K562 (cell line): Measurements from ENCODE around the gene HLA-E. TPM values are rescaled to one million over a fixed set of nuclear protein-coding genes. Genes with fewer than 3 reads are reported as not detected.

Experiments used
- CEBPB ChIP-seq: fragments of 450-650 bp; IDR thresholded peaks from 2 replicates; pipeline ENCODE4 v1.6.1; 2016; ENCODE audit warnings: missing genetic modification characterization, missing compliant biosample characterization
- ELF1 ChIP-seq: fragments of 200-800 bp; sonication (Bioruptor generic); IDR thresholded peaks from 2 replicates; pipeline ENCODE4 v1.6.1; 2016; ENCODE audit warnings: missing genetic modification characterization, missing compliant biosample characterization
- IRF2 ChIP-seq: sonication (generic); formaldehyde crosslinking; IDR thresholded peaks from 2 replicates; pipeline ENCODE4 v1.8.1; 2022; ENCODE audit warnings: mild to moderate bottlenecking, missing genetic modification reagents
- JUN ChIP-seq, 2 experiments: sonication (generic) in 1 of 2; formaldehyde crosslinking in 1 of 2; IDR thresholded peaks; 2 replicates each; pipeline versions ENCODE4 v1.6.1 to v1.8.0; 2012 to 2022; ENCODE audit warnings: borderline replicate concordance in 2 of 2, mild to moderate bottlenecking in 2 of 2, improper control_type of control experiment in 1 of 2, low read depth in 1 of 2, low read length in 1 of 2, missing genetic modification reagents in 1 of 2
- PHF8 ChIP-seq: fragments of 200-600 bp; sonication (generic); IDR thresholded peaks from 2 replicates; pipeline ENCODE4 v1.6.1; 2012; ENCODE audit warnings: mixed run types, mild to moderate bottlenecking, inconsistent platforms, low read length, moderate library complexity, borderline replicate concordance
- SMAD4 ChIP-seq: fragments of 250-450 bp; sonication (Bioruptor Pico); conservative IDR thresholded peaks from 2 replicates; pipeline ENCODE4 v1.8.0; 2021; ENCODE audit warnings: inconsistent platforms, mild to moderate bottlenecking, moderate library complexity
- TEAD4 ChIP-seq, 2 experiments: sonication (generic) in 1 of 2; formaldehyde crosslinking in 1 of 2; IDR thresholded peaks; 2 replicates each; pipeline versions ENCODE4 v1.6.1 to v1.8.0; 2012 to 2022; ENCODE audit warnings: borderline replicate concordance in 1 of 2, inconsistent platforms in 1 of 2, low read length in 1 of 2, mild to moderate bottlenecking in 1 of 2, missing genetic modification reagents in 1 of 2
- TRIM24 ChIP-seq, 2 experiments: fragments of 450-650 bp; IDR thresholded peaks; 2 replicates each; pipeline ENCODE4 v1.6.1; 2016
- ZNF197 ChIP-seq: fragments of 200-800 bp; sonication (Bioruptor generic); IDR thresholded peaks from 2 replicates; pipeline ENCODE4 v1.6.1; 2016; ENCODE audit warnings: low read depth, missing genetic modification characterization, missing compliant biosample characterization
- ZNF263 ChIP-seq: sonication (generic); formaldehyde crosslinking; IDR thresholded peaks from 2 replicates; pipeline ENCODE4 v1.8.0; 2022; ENCODE audit warnings: mild to moderate bottlenecking, missing genetic modification reagents, borderline replicate concordance
- polyA plus RNA-seq, 8 experiments: library from polyadenylated mRNA; depleted of rRNA in 4 of 8; stranded (reverse) in 5 of 8; unstranded in 3 of 8; fragments of >200 nt; fragmentation: Nextera tagmentation in 2 of 8; fragmentation: Illumina TruSeq in 1 of 8; extraction: Ambion mirVana in 2 of 8; extraction: Trizol in 1 of 8; gene quantifications; 2 replicates each; pipeline versions ENCODE4 v1.2.1 to v1.2.3, GENCODE V29; 2011 to 2014; ENCODE audit warnings: inconsistent platforms in 1 of 8, missing spikeins in 1 of 8
- total RNA-seq, 7 experiments: library from RNA; depleted of rRNA in 6 of 7; stranded (reverse); fragments of >200 nt in 6 of 7; fragmentation: Illumina TruSeq in 2 of 7; extraction: Trizol in 2 of 7; gene quantifications; 2 replicates each; pipeline versions ENCODE4 v1.2.1 to v1.2.3, GENCODE V29; 2011 to 2021; ENCODE audit warnings: low replicate concordance in 1 of 7
- TF ChIP-seq, protein P1 (sequence below): fragments of 200-800 bp; sonication (Bioruptor generic); IDR thresholded peaks from 2 replicates; pipeline ENCODE4 v1.6.1; 2017; ENCODE audit warnings: missing genetic modification characterization, missing compliant biosample characterization
- TF ChIP-seq, protein P2 (sequence below): fragments of 250-450 bp; sonication (Bioruptor Pico); IDR thresholded peaks from 2 replicates; pipeline ENCODE4 v1.8.0; 2021; ENCODE audit warnings: moderate library complexity, mild to moderate bottlenecking, inconsistent platforms
- TF ChIP-seq, protein P3 (sequence below), 2 experiments: fragments of 450-650 bp in 1 of 2; sonication (generic) in 1 of 2; formaldehyde crosslinking in 1 of 2; IDR thresholded peaks in 1 of 2; conservative IDR thresholded peaks in 1 of 2; 2 replicates each; pipeline versions ENCODE4 v1.6.1 to v1.8.1; 2016 to 2023; ENCODE audit warnings: mild to moderate bottlenecking in 2 of 2, moderate library complexity in 2 of 2, inconsistent platforms in 1 of 2, missing genetic modification reagents in 1 of 2
- TF ChIP-seq, protein P4 (sequence below), 2 experiments: fragments of 450-650 bp; IDR thresholded peaks; 2 replicates each; pipeline ENCODE4 v1.6.1; 2016
- TF ChIP-seq, protein P5 (sequence below): IDR thresholded peaks from 2 replicates; pipeline ENCODE4 v1.6.1; 2012; ENCODE audit warnings: low read depth, low read length, improper control_type of control experiment, borderline replicate concordance
- TF ChIP-seq, protein P6 (sequence below): IDR thresholded peaks from 2 replicates; pipeline ENCODE4 v1.6.1; 2016; ENCODE audit warnings: missing genetic modification characterization, missing compliant biosample characterization

The HLA-E gene
- total and polyA plus RNA-seq, 9 of the 15 experiments (the other 6 are each of a cell fraction or from before 2014, with no cell fraction given), result 3.2 to 39.9 (median 26.8) TPM

DNA sequence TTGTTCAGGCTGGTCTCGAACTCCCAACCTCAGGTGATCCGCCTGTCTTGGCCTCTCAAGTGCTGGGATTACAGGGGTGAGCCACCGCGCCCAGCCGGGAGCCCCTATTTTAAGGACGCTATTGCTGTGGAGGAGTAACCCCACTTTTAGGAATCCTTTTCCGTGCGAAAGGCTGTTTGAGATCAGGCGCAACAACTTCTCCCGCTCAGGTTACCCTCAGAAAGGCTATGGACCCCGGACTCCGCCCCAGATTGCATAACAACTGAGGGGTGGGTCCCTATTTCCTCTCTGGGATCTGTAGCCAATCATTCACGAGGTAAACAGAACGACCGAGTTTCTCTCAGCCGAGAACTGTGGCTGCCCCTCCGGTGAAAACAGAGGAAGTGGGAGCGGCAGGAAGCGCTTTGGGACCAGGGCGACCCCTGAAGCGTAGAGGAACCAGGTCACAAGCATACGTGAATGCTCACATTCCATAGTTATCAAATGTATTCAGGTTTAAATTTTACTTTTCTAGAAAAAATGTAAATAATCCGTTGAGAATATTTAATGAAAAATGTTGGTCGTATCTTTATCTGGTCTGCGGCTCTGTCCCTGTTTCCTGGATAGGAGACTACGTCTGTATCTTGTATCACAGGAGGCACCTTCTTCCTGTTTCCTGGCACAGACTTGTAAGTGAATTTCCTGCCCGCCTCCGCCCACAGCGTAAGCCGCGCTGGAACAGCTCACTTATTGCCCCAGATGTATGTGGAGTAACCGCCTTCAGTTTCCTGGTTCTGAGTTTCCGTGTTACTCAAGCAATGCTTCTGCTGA is 26.8 kb downstream of the HLA-E start (continued):
- TF ChIP-seq, protein P1, sequence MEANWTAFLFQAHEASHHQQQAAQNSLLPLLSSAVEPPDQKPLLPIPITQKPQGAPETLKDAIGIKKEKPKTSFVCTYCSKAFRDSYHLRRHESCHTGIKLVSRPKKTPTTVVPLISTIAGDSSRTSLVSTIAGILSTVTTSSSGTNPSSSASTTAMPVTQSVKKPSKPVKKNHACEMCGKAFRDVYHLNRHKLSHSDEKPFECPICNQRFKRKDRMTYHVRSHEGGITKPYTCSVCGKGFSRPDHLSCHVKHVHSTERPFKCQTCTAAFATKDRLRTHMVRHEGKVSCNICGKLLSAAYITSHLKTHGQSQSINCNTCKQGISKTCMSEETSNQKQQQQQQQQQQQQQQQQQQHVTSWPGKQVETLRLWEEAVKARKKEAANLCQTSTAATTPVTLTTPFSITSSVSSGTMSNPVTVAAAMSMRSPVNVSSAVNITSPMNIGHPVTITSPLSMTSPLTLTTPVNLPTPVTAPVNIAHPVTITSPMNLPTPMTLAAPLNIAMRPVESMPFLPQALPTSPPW (CRISPR knock-in tag), result no peak; the same call in none of the 2 replicates
- TF ChIP-seq, protein P2, sequence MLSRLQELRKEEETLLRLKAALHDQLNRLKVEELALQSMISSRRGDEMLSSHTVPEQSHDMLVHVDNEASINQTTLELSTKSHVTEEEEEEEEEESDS (CRISPR knock-in tag), result no peak
- peak; percentile 67; the same call in 1 of the 2 replicates for TF ChIP-seq ZNF197 (CRISPR knock-in tag)
- TF ChIP-seq TEAD4 (IDR thresholded peaks at IDR 0.05; ENCODE audit: low read length), result peak; percentile 79; the same call in 1 of the 2 replicates
- no peak for TF ChIP-seq TEAD4 (CRISPR knock-in tag; IDR thresholded peaks at IDR 0.05; ENCODE audit: borderline replicate concordance)
- peak; percentile 80 for TF ChIP-seq SMAD4 (CRISPR knock-in tag)
- TF ChIP-seq, protein P3, sequence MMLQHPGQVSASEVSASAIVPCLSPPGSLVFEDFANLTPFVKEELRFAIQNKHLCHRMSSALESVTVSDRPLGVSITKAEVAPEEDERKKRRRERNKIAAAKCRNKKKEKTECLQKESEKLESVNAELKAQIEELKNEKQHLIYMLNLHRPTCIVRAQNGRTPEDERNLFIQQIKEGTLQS (IDR thresholded peaks at IDR 0.05), result peak; percentile 87
- TF ChIP-seq, protein P3 (CRISPR knock-in tag; conservative IDR thresholded peaks at IDR 0.05), result peak; percentile 73; the same call in 1 of the 2 replicates
- no peak for TF ChIP-seq IRF2 (CRISPR knock-in tag)
- no peak; the same call in 1 of the 2 replicates for TF ChIP-seq ZNF263 (CRISPR knock-in tag)
- TF ChIP-seq, protein P4, sequence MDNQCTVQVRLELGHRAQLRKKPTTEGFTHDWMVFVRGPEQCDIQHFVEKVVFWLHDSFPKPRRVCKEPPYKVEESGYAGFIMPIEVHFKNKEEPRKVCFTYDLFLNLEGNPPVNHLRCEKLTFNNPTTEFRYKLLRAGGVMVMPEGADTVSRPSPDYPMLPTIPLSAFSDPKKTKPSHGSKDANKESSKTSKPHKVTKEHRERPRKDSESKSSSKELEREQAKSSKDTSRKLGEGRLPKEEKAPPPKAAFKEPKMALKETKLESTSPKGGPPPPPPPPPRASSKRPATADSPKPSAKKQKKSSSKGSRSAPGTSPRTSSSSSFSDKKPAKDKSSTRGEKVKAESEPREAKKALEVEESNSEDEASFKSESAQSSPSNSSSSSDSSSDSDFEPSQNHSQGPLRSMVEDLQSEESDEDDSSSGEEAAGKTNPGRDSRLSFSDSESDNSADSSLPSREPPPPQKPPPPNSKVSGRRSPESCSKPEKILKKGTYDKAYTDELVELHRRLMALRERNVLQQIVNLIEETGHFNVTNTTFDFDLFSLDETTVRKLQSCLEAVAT (IDR thresholded peaks at IDR 0.05), result peak in 1 of 2 experiments; percentile 2; a peak in 1 of 4 replicates
- peak; percentile 7 to 57; a peak in 3 of 4 replicates for TF ChIP-seq TRIM24 (IDR thresholded peaks at IDR 0.05)
- TF ChIP-seq, protein P5, sequence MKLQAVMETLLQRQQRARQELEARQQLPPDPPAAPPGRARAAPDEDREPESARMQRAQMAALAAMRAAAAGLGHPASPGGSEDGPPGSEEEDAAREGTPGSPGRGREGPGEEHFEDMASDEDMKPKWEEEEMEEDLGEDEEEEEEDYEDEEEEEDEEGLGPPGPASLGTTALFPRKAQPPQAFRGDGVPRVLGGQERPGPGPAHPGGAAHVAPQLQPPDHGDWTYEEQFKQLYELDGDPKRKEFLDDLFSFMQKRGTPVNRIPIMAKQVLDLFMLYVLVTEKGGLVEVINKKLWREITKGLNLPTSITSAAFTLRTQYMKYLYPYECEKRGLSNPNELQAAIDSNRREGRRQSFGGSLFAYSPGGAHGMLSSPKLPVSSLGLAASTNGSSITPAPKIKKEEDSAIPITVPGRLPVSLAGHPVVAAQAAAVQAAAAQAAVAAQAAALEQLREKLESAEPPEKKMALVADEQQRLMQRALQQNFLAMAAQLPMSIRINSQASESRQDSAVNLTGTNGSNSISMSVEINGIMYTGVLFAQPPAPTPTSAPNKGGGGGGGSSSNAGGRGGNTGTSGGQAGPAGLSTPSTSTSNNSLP, result no peak
- TF ChIP-seq PHF8, result peak; percentile 83
- TF ChIP-seq, protein P6, sequence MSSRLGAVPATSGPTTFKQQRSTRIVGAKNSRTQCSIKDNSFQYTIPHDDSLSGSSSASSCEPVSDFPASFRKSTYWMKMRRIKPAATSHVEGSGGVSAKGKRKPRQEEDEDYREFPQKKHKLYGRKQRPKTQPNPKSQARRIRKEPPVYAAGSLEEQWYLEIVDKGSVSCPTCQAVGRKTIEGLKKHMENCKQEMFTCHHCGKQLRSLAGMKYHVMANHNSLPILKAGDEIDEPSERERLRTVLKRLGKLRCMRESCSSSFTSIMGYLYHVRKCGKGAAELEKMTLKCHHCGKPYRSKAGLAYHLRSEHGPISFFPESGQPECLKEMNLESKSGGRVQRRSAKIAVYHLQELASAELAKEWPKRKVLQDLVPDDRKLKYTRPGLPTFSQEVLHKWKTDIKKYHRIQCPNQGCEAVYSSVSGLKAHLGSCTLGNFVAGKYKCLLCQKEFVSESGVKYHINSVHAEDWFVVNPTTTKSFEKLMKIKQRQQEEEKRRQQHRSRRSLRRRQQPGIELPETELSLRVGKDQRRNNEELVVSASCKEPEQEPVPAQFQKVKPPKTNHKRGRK (tag), result no peak
- TF ChIP-seq JUN (IDR thresholded peaks at IDR 0.05; ENCODE audit: borderline replicate concordance, low read depth, low read length), result 0 out of 2 replicates have a peak, but pooled peaks have one; percentile 28
- TF ChIP-seq JUN (CRISPR knock-in tag; IDR thresholded peaks at IDR 0.05; ENCODE audit: borderline replicate concordance), result no peak
- peak; percentile 100 for TF ChIP-seq CEBPB
- TF ChIP-seq ELF1 (tag), result peak; percentile 94
